Right lobe of liver (tissue), 4 donors: Measurements from ENCODE around the gene CRISPLD2.
A peak's percentile ranks its signal among the peaks of the same experiment; 100 is the strongest.

Experiments used
- POLR2A ChIP-seq: fragments of 450-650 bp; IDR thresholded peaks from one replicate; pipeline ENCODE4 v1.6.1; 2017; ENCODE audit warnings: antibody characterized with exemption, mild to moderate bottlenecking
- TF ChIP-seq, protein P1 (sequence below), 4 donors: fragments of 200-600 bp in 3 of 4; fragments of 450-650 bp in 1 of 4; IDR thresholded peaks; one replicate each; pipeline versions ENCODE4 v1.5.1 to v1.8.0; 2016 to 2022; ENCODE audit warnings: antibody characterized with exemption in 4 of 4, mild to moderate bottlenecking in 2 of 4
- donor health status: DM: no; HTN: no; CAD: no.
- donor health status: DM: no; HTN: no; CAD: no.
- donor health status: DM: no; HTN: yes; CAD: no.

DNA sequence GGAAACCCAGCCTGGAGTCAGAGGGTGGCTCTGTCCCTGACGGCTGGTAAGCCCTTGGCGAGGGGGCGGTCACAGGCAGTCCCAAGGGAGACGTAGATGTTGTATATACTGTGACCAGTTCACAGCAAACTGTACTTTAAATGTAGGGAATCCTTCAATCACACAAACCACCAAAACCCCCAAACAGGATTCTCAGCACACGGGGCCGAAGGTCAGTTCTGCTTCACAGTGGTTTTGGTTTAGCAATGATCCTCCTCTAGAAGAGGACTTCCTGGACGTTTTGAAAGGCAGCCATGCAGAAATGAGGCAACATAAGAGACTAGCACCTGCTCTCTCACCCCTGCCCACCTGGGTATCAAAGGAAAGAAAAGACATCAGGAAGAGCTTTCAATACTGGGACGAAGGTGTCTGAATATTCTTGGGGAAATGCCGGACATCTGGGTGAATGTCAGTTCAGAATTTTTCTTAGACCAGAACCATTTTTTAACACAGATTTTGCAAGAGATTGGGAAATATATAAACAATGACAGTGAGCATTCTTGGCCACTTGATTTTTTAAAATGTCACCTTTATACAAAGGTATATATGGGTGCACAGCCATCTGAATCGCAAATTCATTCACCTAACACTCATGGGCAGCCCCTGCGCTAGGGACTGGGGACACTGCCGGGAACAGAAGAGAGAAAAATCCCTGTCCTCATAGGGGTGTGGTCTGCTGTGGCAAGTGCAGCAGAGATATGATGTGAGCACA, 74.2 kb downstream of the CRISPLD2 start:
- TF ChIP-seq, protein P1, sequence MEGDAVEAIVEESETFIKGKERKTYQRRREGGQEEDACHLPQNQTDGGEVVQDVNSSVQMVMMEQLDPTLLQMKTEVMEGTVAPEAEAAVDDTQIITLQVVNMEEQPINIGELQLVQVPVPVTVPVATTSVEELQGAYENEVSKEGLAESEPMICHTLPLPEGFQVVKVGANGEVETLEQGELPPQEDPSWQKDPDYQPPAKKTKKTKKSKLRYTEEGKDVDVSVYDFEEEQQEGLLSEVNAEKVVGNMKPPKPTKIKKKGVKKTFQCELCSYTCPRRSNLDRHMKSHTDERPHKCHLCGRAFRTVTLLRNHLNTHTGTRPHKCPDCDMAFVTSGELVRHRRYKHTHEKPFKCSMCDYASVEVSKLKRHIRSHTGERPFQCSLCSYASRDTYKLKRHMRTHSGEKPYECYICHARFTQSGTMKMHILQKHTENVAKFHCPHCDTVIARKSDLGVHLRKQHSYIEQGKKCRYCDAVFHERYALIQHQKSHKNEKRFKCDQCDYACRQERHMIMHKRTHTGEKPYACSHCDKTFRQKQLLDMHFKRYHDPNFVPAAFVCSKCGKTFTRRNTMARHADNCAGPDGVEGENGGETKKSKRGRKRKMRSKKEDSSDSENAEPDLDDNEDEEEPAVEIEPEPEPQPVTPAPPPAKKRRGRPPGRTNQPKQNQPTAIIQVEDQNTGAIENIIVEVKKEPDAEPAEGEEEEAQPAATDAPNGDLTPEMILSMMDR (IDR thresholded peaks at IDR 0.05) = peak in 1 of 4 donors; percentile 3
- no peak for TF ChIP-seq POLR2A
